Measurements from ENCODE around the gene TRIM46. TPM values are rescaled to one million over a fixed set of nuclear protein-coding genes. Genes with fewer than 3 reads are reported as not detected.

The TRIM46 gene
- total and polyA plus RNA-seq, 2 of the 13 experiments (the other 11 are each of a cell fraction or from before 2014, with no cell fraction given): 0.04 to 0.09 TPM

DNA sequence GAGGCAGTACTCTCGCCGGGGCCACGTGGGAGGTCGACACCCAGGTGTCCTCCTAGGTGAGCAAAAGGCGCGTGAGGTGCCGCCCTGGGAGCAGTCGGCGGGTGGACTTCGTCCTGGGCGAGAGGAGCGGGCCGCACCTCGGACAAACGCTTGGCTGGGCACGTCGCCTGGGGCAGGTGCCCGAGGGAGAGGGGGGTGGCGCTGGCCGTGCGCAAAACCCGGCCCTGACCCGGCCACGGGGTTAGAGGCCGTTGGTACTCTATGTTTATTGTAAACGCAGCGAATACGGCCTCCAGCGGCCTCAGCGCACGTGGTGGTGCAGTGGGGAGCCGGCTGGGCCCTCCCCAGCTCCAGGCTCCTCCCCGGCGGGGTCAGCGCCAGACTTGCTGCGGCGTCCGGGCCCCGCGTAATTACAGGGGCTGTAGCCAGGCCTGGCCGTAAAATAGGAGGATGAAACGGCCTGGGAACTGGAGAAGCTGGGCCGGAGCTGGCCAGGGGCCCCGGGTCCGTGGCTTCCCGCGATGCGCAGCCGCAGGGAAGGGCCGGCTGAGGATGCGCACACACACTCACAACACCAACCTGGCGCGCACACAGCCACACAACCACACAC is 47.6 kb upstream of the TRIM46 start (continued):
- TF ChIP-seq, protein P1, sequence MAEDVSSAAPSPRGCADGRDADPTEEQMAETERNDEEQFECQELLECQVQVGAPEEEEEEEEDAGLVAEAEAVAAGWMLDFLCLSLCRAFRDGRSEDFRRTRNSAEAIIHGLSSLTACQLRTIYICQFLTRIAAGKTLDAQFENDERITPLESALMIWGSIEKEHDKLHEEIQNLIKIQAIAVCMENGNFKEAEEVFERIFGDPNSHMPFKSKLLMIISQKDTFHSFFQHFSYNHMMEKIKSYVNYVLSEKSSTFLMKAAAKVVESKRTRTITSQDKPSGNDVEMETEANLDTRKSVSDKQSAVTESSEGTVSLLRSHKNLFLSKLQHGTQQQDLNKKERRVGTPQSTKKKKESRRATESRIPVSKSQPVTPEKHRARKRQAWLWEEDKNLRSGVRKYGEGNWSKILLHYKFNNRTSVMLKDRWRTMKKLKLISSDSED (CRISPR knock-in tag; IDR thresholded peaks at IDR 0.05): 0 out of 2 replicates have a peak, but pooled peaks have one; percentile 83
- TF ChIP-seq TCF7 (IDR thresholded peaks at IDR 0.05; ENCODE audit: low read depth) (peak; percentile 58; the same call in 1 of the 2 replicates), SIN3A (IDR thresholded peaks at IDR 0.05; ENCODE audit: borderline replicate concordance, low read depth, low read length) (peak; percentile 91), RORA (CRISPR knock-in tag; IDR thresholded peaks at IDR 0.05) (0 out of 2 replicates have a peak, but pooled peaks have one; percentile 66), HOXA3 (CRISPR knock-in tag; IDR thresholded peaks at IDR 0.05) (peak; percentile 95; the same call in 1 of the 2 replicates), NFE2L2 (IDR thresholded peaks at IDR 0.05; ENCODE audit: low read length) (no peak), ZNF674 (CRISPR knock-in tag; IDR thresholded peaks at IDR 0.05; ENCODE audit: low read depth) (0 out of 2 replicates have a peak, but pooled peaks have one; percentile 78), ZNF207 (IDR thresholded peaks at IDR 0.05; ENCODE audit: borderline replicate concordance) (no peak), GATAD2A (CRISPR knock-in tag; IDR thresholded peaks at IDR 0.05) (peak; percentile 91), ZSCAN30 (CRISPR knock-in tag; IDR thresholded peaks at IDR 0.05) (no peak; the same call in 1 of the 2 replicates), ZKSCAN1 (IDR thresholded peaks at IDR 0.05; ENCODE audit: low read length) (0 out of 2 replicates have a peak, but pooled peaks have one; percentile 7), ASH2L (IDR thresholded peaks at IDR 0.05; ENCODE audit: insufficient read length, low read depth, low read length) (peak; percentile 55), DPF2 (CRISPR knock-in tag; IDR thresholded peaks at IDR 0.05; ENCODE audit: borderline replicate concordance, low read depth) (peak; percentile 61; the same call in 1 of the 2 replicates), ZBTB20 (CRISPR knock-in tag; IDR thresholded peaks at IDR 0.05; ENCODE audit: borderline replicate concordance, low read depth) (peak; percentile 78; the same call in 1 of the 2 replicates), XBP1 (CRISPR knock-in tag; IDR thresholded peaks at IDR 0.05) (no peak), CENPX (CRISPR knock-in tag; IDR thresholded peaks at IDR 0.05) (no peak), ZNF547 (CRISPR knock-in tag; IDR thresholded peaks at IDR 0.05) (peak; percentile 96), ZSCAN21 (CRISPR knock-in tag; IDR thresholded peaks at IDR 0.05; ENCODE audit: borderline replicate concordance) (peak; percentile 97), TRIM24 (CRISPR knock-in tag; IDR thresholded peaks at IDR 0.05) (no peak), ZNF816 (CRISPR knock-in tag; IDR thresholded peaks at IDR 0.05; ENCODE audit: borderline replicate concordance) (peak; percentile 94), TBP (CRISPR knock-in tag; IDR thresholded peaks at IDR 0.05) (no peak)
- TF ChIP-seq, protein P2, sequence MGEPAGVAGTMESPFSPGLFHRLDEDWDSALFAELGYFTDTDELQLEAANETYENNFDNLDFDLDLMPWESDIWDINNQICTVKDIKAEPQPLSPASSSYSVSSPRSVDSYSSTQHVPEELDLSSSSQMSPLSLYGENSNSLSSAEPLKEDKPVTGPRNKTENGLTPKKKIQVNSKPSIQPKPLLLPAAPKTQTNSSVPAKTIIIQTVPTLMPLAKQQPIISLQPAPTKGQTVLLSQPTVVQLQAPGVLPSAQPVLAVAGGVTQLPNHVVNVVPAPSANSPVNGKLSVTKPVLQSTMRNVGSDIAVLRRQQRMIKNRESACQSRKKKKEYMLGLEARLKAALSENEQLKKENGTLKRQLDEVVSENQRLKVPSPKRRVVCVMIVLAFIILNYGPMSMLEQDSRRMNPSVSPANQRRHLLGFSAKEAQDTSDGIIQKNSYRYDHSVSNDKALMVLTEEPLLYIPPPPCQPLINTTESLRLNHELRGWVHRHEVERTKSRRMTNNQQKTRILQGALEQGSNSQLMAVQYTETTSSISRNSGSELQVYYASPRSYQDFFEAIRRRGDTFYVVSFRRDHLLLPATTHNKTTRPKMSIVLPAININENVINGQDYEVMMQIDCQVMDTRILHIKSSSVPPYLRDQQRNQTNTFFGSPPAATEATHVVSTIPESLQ (CRISPR knock-in tag; conservative IDR thresholded peaks at IDR 0.05): peak; percentile 90
- TF ChIP-seq, protein P3, sequence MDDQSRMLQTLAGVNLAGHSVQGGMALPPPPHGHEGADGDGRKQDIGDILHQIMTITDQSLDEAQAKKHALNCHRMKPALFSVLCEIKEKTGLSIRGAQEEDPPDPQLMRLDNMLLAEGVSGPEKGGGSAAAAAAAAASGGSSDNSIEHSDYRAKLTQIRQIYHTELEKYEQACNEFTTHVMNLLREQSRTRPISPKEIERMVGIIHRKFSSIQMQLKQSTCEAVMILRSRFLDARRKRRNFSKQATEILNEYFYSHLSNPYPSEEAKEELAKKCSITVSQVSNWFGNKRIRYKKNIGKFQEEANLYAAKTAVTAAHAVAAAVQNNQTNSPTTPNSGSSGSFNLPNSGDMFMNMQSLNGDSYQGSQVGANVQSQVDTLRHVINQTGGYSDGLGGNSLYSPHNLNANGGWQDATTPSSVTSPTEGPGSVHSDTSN (CRISPR knock-in tag; IDR thresholded peaks at IDR 0.05; ENCODE audit: borderline replicate concordance): no peak
- TF ChIP-seq, protein P4, sequence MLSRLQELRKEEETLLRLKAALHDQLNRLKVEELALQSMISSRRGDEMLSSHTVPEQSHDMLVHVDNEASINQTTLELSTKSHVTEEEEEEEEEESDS (CRISPR knock-in tag; IDR thresholded peaks at IDR 0.05; ENCODE audit: borderline replicate concordance): peak; percentile 88
- TF ChIP-seq, protein P5, sequence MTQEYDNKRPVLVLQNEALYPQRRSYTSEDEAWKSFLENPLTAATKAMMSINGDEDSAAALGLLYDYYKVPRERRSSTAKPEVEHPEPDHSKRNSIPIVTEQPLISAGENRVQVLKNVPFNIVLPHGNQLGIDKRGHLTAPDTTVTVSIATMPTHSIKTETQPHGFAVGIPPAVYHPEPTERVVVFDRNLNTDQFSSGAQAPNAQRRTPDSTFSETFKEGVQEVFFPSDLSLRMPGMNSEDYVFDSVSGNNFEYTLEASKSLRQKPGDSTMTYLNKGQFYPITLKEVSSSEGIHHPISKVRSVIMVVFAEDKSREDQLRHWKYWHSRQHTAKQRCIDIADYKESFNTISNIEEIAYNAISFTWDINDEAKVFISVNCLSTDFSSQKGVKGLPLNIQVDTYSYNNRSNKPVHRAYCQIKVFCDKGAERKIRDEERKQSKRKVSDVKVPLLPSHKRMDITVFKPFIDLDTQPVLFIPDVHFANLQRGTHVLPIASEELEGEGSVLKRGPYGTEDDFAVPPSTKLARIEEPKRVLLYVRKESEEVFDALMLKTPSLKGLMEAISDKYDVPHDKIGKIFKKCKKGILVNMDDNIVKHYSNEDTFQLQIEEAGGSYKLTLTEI (CRISPR knock-in tag; conservative IDR thresholded peaks at IDR 0.05): no peak
